SH-SY5Y (cell line): Measurements from ENCODE around the gene ATIC.

ENCODE experiments used
- GATA2 ChIP-seq: IDR thresholded peaks from 2 replicates; pipeline ENCODE4 v1.6.1; 2011; ENCODE audit warnings: mild to moderate bottlenecking, low read depth, low read length
- GATA3 ChIP-seq: IDR thresholded peaks from 2 replicates; pipeline ENCODE4 v1.6.1; 2011; ENCODE audit warnings: low read depth, mild to moderate bottlenecking, low read length, moderate library complexity

DNA sequence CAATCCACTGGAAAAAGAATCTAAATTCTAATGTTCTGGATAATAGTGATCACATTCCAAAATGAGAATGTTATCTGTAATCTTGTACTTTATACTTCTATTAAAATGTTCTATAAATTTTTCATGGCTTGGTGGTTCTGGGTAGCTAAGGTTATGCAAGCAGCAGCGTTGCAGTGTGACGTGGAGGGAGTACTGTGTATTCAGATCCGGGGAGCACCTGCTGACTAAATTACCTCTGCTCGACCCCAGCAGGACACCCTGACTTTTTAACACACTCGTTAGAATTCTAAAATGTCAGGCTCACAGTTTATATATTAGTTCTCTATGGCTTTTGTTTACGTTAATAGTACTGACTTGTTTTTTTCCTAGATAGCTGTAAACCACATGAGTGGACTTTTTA is 13.0 kb downstream of the ATIC start:
- TF ChIP-seq GATA2, result no peak
- no peak for TF ChIP-seq GATA3
